Activated naive CD4-positive, alpha-beta T cell treated with anti-CD3 and anti-CD28 coated beads, Interleukin-2, amount 10 ng/mL, durations not matched to agents 7 days and 5 days (primary cell): Measurements from ENCODE around the gene MAP3K4.
A peak's percentile ranks its signal among the peaks of the same experiment; 100 is the strongest.

Experiments used
- CTCF ChIA-PET: fragments of 350-600 bp; sonication (Branson Sonifier 250); formaldehyde crosslinking; loops from one replicate; lab custom pipeline; 2021; ENCODE audit warnings: antibody characterized with exemption; lab: Charles Lee
- DNase-seq: peaks from one replicate; pipeline ENCODE4 v3.0.0-alpha.2; 2020
- H3K27ac Mint-ChIP-seq: one replicate; pipeline ENCODE4 v1.8.0; 2021; ENCODE audit warnings: mild to moderate bottlenecking, moderate library complexity, mixed read lengths
- H3K27me3 Mint-ChIP-seq: one replicate; pipeline ENCODE4 v1.8.0; 2021; ENCODE audit warnings: mild to moderate bottlenecking, mixed read lengths
- H3K36me3 Mint-ChIP-seq: one replicate; pipeline ENCODE4 v1.8.0; 2021; ENCODE audit warnings: mixed read lengths
- H3K4me1 Mint-ChIP-seq: one replicate; pipeline ENCODE4 v1.8.0; 2021; ENCODE audit warnings: mixed read lengths
- H3K4me3 Mint-ChIP-seq: one replicate; pipeline ENCODE4 v1.8.0; 2021; ENCODE audit warnings: mild to moderate bottlenecking, moderate library complexity, mixed read lengths
- H3K9me3 Mint-ChIP-seq: one replicate; pipeline ENCODE4 v1.8.0; 2021; ENCODE audit warnings: mixed read lengths

MAP3K4 gene

GRCh38 chr6:161143663-161144430, 152.3 kb downstream of the MAP3K4 start:
- H3K27me3 Mint-ChIP-seq = no peaks in the 10 kb centered on the region
- no peak overlapping the region for H3K27ac Mint-ChIP-seq
- H3K9me3 Mint-ChIP-seq = no peaks in the 10 kb centered on the region
- H3K4me1 Mint-ChIP-seq = no peaks in the 10 kb centered on the region
- CTCF ChIA-PET = no interaction called here
- no peak overlapping the region for H3K4me3 Mint-ChIP-seq
- DNase-seq = no peak
- peaks cover 3% of the 10 kb centered on the region for H3K36me3 Mint-ChIP-seq

- Mint-ChIP-seq H3K9me3 (no peaks in the 10 kb centered on the region), H3K4me3 (no peak overlapping the region), H3K36me3 (peaks cover 1% of the 10 kb centered on the region), H3K27me3 (no peaks in the 10 kb centered on the region), H3K4me1 (no peaks in the 10 kb centered on the region), H3K27ac (no peak overlapping the region)
- CTCF ChIA-PET = interaction anchor here (0.5 to 1.0 kb wide), 2 partner anchors 42 to 221 kb away, joined by 3 to 4 read pairs; no protein-coding TSS in a partner anchor
- no peak for DNase-seq
Observed at GRCh38 chr6:161150136-161150535, 158.6 kb downstream of the MAP3K4 start.

- H3K27ac Mint-ChIP-seq = no peak overlapping the region
- no peaks in the 10 kb centered on the region for H3K27me3 Mint-ChIP-seq
- DNase-seq = no peak
- no peak overlapping the region for H3K4me3 Mint-ChIP-seq
- no peaks in the 10 kb centered on the region for H3K9me3 Mint-ChIP-seq
- no peaks in the 10 kb centered on the region for H3K4me1 Mint-ChIP-seq
- H3K36me3 Mint-ChIP-seq = peaks cover 1% of the 10 kb centered on the region
- CTCF ChIA-PET = interaction anchor here (0.5 to 1.0 kb wide), 2 partner anchors 42 to 220 kb away, joined by 3 to 4 read pairs; no protein-coding TSS in a partner anchor
Observed at GRCh38 chr6:161150566-161150965, 159.0 kb downstream of the MAP3K4 start.

GRCh38 chr6:161151059-161151645, 159.6 kb downstream of the MAP3K4 start:
- DNase-seq = no peak
- H3K4me1 Mint-ChIP-seq = no peaks in the 10 kb centered on the region
- no peaks in the 10 kb centered on the region for H3K9me3 Mint-ChIP-seq
- CTCF ChIA-PET = interaction anchor here (1.0 kb wide), 1 partner anchor 220 kb away, joined by 4 read pairs; no protein-coding TSS in a partner anchor
- H3K27me3 Mint-ChIP-seq = no peaks in the 10 kb centered on the region
- no peak overlapping the region for H3K4me3 Mint-ChIP-seq
- no peak overlapping the region for H3K27ac Mint-ChIP-seq
- H3K36me3 Mint-ChIP-seq = peaks cover 1% of the 10 kb centered on the region

GRCh38 chr6:161151660-161152526, 160.3 kb downstream of the MAP3K4 start:
- Mint-ChIP-seq H3K4me1 (no peaks in the 10 kb centered on the region), H3K9me3 (peaks cover 1% of the 10 kb centered on the region), H3K4me3 (no peak overlapping the region), H3K27me3 (no peaks in the 10 kb centered on the region), H3K36me3 (peaks cover 1% of the 10 kb centered on the region), H3K27ac (peak overlapping the region; percentile 51)
- no peak for DNase-seq
- CTCF ChIA-PET = interaction anchor here (1.7 kb wide), 1 partner anchor 221 kb away, joined by 12 read pairs; no protein-coding TSS in a partner anchor

GRCh38 chr6:161152527-161152862, 160.9 kb downstream of the MAP3K4 start:
- H3K36me3 Mint-ChIP-seq = peaks cover 1% of the 10 kb centered on the region
- peaks cover 2% of the 10 kb centered on the region for H3K9me3 Mint-ChIP-seq
- no peaks in the 10 kb centered on the region for H3K27me3 Mint-ChIP-seq
- H3K4me1 Mint-ChIP-seq = no peaks in the 10 kb centered on the region
- no peak overlapping the region for H3K4me3 Mint-ChIP-seq
- CTCF ChIA-PET = interaction anchor here (1.0 to 3.9 kb wide), 3 partner anchors 216 to 221 kb away, joined by 5 to 17 read pairs (median 12); no protein-coding TSS in a partner anchor
- DNase-seq = no peak
- peak overlapping the region; percentile 51 for H3K27ac Mint-ChIP-seq

- no peak overlapping the region for H3K4me3 Mint-ChIP-seq
- peaks cover 1% of the 10 kb centered on the region for H3K36me3 Mint-ChIP-seq
- CTCF ChIA-PET = interaction anchor here (0.7 to 3.9 kb wide), 5 partner anchors 22 to 220 kb away, joined by 3 to 17 read pairs (median 5); no protein-coding TSS in a partner anchor
- H3K9me3 Mint-ChIP-seq = peaks cover 4% of the 10 kb centered on the region
- no peak overlapping the region for H3K27ac Mint-ChIP-seq
- no peaks in the 10 kb centered on the region for H3K4me1 Mint-ChIP-seq
- DNase-seq = no peak
- no peaks in the 10 kb centered on the region for H3K27me3 Mint-ChIP-seq
Observed at GRCh38 chr6:161152907-161153662, 161.5 kb downstream of the MAP3K4 start.

GRCh38 chr6:161153725-161154124, 162.2 kb downstream of the MAP3K4 start:
- CTCF ChIA-PET = interaction anchor here (0.7 to 3.9 kb wide), 5 partner anchors 22 to 219 kb away, joined by 3 to 17 read pairs (median 5); no protein-coding TSS in a partner anchor
- H3K27ac Mint-ChIP-seq = no peak overlapping the region
- H3K36me3 Mint-ChIP-seq = peaks cover 1% of the 10 kb centered on the region
- H3K4me1 Mint-ChIP-seq = no peaks in the 10 kb centered on the region
- H3K9me3 Mint-ChIP-seq = peaks cover 6% of the 10 kb centered on the region
- no peak for DNase-seq
- no peak overlapping the region for H3K4me3 Mint-ChIP-seq
- no peaks in the 10 kb centered on the region for H3K27me3 Mint-ChIP-seq

- Mint-ChIP-seq H3K9me3 (peaks cover 6% of the 10 kb centered on the region), H3K4me3 (no peak overlapping the region), H3K36me3 (peaks cover 3% of the 10 kb centered on the region), H3K27me3 (no peaks in the 10 kb centered on the region), H3K4me1 (no peaks in the 10 kb centered on the region), H3K27ac (no peak overlapping the region)
- CTCF ChIA-PET = interaction anchor here (1.2 to 3.9 kb wide), 2 partner anchors 216 to 219 kb away, joined by 4 to 17 read pairs; no protein-coding TSS in a partner anchor
- no peak for DNase-seq
Observed at GRCh38 chr6:161154796-161155335, 163.3 kb downstream of the MAP3K4 start.

- no peak overlapping the region for H3K4me3 Mint-ChIP-seq
Observed at GRCh38 chr6:161161121-161161520, 169.6 kb downstream of the MAP3K4 start.

GRCh38 chr6:161161889-161162624, 170.5 kb downstream of the MAP3K4 start:
- no peak overlapping the region for H3K27ac Mint-ChIP-seq
- no peak overlapping the region for H3K4me3 Mint-ChIP-seq
- no peaks in the 10 kb centered on the region for H3K27me3 Mint-ChIP-seq
- peaks cover 10% of the 10 kb centered on the region for H3K36me3 Mint-ChIP-seq
- CTCF ChIA-PET = no interaction called here
- H3K9me3 Mint-ChIP-seq = peaks cover 4% of the 10 kb centered on the region
- no peak for DNase-seq
- H3K4me1 Mint-ChIP-seq = no peaks in the 10 kb centered on the region

More at GRCh38 chr6:161161121-161161520, 169.6 kb downstream of the MAP3K4 start:
- CTCF ChIA-PET = no interaction called here
- peaks cover 10% of the 10 kb centered on the region for H3K36me3 Mint-ChIP-seq
- H3K27ac Mint-ChIP-seq = no peak overlapping the region
- H3K27me3 Mint-ChIP-seq = no peaks in the 10 kb centered on the region
- H3K4me1 Mint-ChIP-seq = no peaks in the 10 kb centered on the region
- no peak for DNase-seq
- peaks cover 6% of the 10 kb centered on the region for H3K9me3 Mint-ChIP-seq

GRCh38 chr6:161162722-161163121, 171.2 kb downstream of the MAP3K4 start:
- CTCF ChIA-PET = no interaction called here
- Mint-ChIP-seq H3K36me3 (peaks cover 10% of the 10 kb centered on the region), H3K27ac (no peak overlapping the region), H3K4me3 (no peak overlapping the region), H3K9me3 (peaks cover 4% of the 10 kb centered on the region), H3K4me1 (no peaks in the 10 kb centered on the region), H3K27me3 (no peaks in the 10 kb centered on the region)
- no peak for DNase-seq
